ENCODE data around the gene GDPD4.

The GDPD4 gene

GRCh38 chr11:77213029-77213579 lies 88.4 kb downstream of the GDPD4 start:
- H2BK5ac ChIP-seq (ENCODE audit: low read length): no peak overlapping the region
- no peak overlapping the region for H3K9ac ChIP-seq (ENCODE audit: low read depth, low read length, poor library complexity)
- H2AFZ ChIP-seq (ENCODE audit: low read length): no peak overlapping the region
- no peak for DNase-seq (ENCODE audit: low spot score)
- no peak overlapping the region for H2BK120ac ChIP-seq (ENCODE audit: low read depth, low read length)
- no peak overlapping the region for H2BK15ac ChIP-seq (ENCODE audit: low read length)
- no peak overlapping the region for H3K18ac ChIP-seq (ENCODE audit: low read length)
- H4K91ac ChIP-seq (ENCODE audit: low read depth, low read length, poor library complexity): no peak overlapping the region
- no peak overlapping the region for H3K27ac ChIP-seq (replicated peaks; ENCODE audit: low read length)
- no peak overlapping the region for H3K23ac ChIP-seq (ENCODE audit: low read depth, low read length, poor library complexity)
- peaks cover 0 to 8% (median 0%) of the 10 kb centered on the region in 3 experiments for H3K27me3 ChIP-seq (ENCODE audit: control insufficient read depth in 3 of 3, insufficient read depth in 3 of 3, low read depth in 1 of 3, low read length in 3 of 3)
- no peak overlapping the region for H4K8ac ChIP-seq (ENCODE audit: low read depth, low read length)
- H3K4me3 ChIP-seq (ENCODE audit: low read length in 2 of 2): no peak overlapping the region
- H3K4me1 ChIP-seq (ENCODE audit: control insufficient read depth in 2 of 2, insufficient read depth in 1 of 2, low read depth in 1 of 2, low read length in 2 of 2): no peaks in the 10 kb centered on the region
- no peak overlapping the region for H3K4me2 ChIP-seq (ENCODE audit: insufficient read depth, low read length, poor library complexity, severe bottlenecking)
- H3K4ac ChIP-seq (ENCODE audit: low read length): no peak overlapping the region
- H3K36me3 ChIP-seq (replicated peaks in 1 of 2; ENCODE audit: control insufficient read depth in 2 of 2, insufficient read depth in 2 of 2, low read length in 2 of 2): no peaks in the 10 kb centered on the region
- no peak overlapping the region for H2BK12ac ChIP-seq (ENCODE audit: low read length)
- WGBS, 2 donors (ENCODE audit: extremely low coverage in 2 of 2, insufficient read length in 2 of 2, insufficient replicate concordance in 1 of 2): no CpG with 5 or more reads among the region's 13 CpGs
- H3K79me1 ChIP-seq (ENCODE audit: low read depth, low read length): no peaks in the 10 kb centered on the region
- H3K9me3 ChIP-seq (replicated peaks in 1 of 2; ENCODE audit: control insufficient read depth in 2 of 2, insufficient read depth in 1 of 2, low read depth in 1 of 2, low read length in 2 of 2): no peaks in the 10 kb centered on the region
- H3K14ac ChIP-seq (ENCODE audit: low read length): no peak overlapping the region
- H2AK5ac ChIP-seq (ENCODE audit: low read depth, low read length): no peak overlapping the region

- H3K23ac ChIP-seq (ENCODE audit: low read depth, low read length, poor library complexity): no peak overlapping the region
- no peak overlapping the region for H3K4me2 ChIP-seq (ENCODE audit: insufficient read depth, low read length, poor library complexity, severe bottlenecking)
- no peak overlapping the region for H2BK15ac ChIP-seq (ENCODE audit: low read length)
- WGBS, 2 donors (ENCODE audit: extremely low coverage in 2 of 2, insufficient read length in 2 of 2, insufficient replicate concordance in 1 of 2): no CpG with 5 or more reads among the region's 8 CpGs
- H3K9me3 ChIP-seq (replicated peaks in 1 of 2; ENCODE audit: control insufficient read depth in 2 of 2, insufficient read depth in 1 of 2, low read depth in 1 of 2, low read length in 2 of 2): no peaks in the 10 kb centered on the region
- H3K9ac ChIP-seq (ENCODE audit: low read depth, low read length, poor library complexity): no peak overlapping the region
- H2BK120ac ChIP-seq (ENCODE audit: low read depth, low read length): no peak overlapping the region
- H3K36me3 ChIP-seq (replicated peaks in 1 of 2; ENCODE audit: control insufficient read depth in 2 of 2, insufficient read depth in 2 of 2, low read length in 2 of 2): no peaks in the 10 kb centered on the region
- no peaks in the 10 kb centered on the region for H3K79me1 ChIP-seq (ENCODE audit: low read depth, low read length)
- no peak overlapping the region for H4K8ac ChIP-seq (ENCODE audit: low read depth, low read length)
- H2AFZ ChIP-seq (ENCODE audit: low read length): no peak overlapping the region
- no peak overlapping the region for H3K14ac ChIP-seq (ENCODE audit: low read length)
- no peak overlapping the region for H2AK5ac ChIP-seq (ENCODE audit: low read depth, low read length)
- H3K4me1 ChIP-seq (ENCODE audit: control insufficient read depth in 2 of 2, insufficient read depth in 1 of 2, low read depth in 1 of 2, low read length in 2 of 2): no peaks in the 10 kb centered on the region
- H3K27ac ChIP-seq (replicated peaks; ENCODE audit: low read length): no peak overlapping the region
- H4K91ac ChIP-seq (ENCODE audit: low read depth, low read length, poor library complexity): no peak overlapping the region
- no peak overlapping the region for H3K4me3 ChIP-seq (ENCODE audit: low read length in 2 of 2)
- no peak overlapping the region for H2BK5ac ChIP-seq (ENCODE audit: low read length)
- H3K27me3 ChIP-seq (ENCODE audit: control insufficient read depth in 3 of 3, insufficient read depth in 3 of 3, low read depth in 1 of 3, low read length in 3 of 3): peaks cover 0 to 8% (median 0%) of the 10 kb centered on the region in 3 experiments
- peak overlapping the region; percentile 29 for H3K18ac ChIP-seq (ENCODE audit: low read length)
- no peak overlapping the region for H3K4ac ChIP-seq (ENCODE audit: low read length)
- DNase-seq (ENCODE audit: low spot score): no peak
- H2BK12ac ChIP-seq (ENCODE audit: low read length): no peak overlapping the region
These were observed 89.0 kb downstream of the GDPD4 start for GRCh38 chr11:77212314-77213007.

GRCh38 chr11:77211594-77212251 lies 89.8 kb downstream of the GDPD4 start:
- no peak overlapping the region for H3K4ac ChIP-seq (ENCODE audit: low read length)
- no peak overlapping the region for H2BK120ac ChIP-seq (ENCODE audit: low read depth, low read length)
- no peak overlapping the region for H3K23ac ChIP-seq (ENCODE audit: low read depth, low read length, poor library complexity)
- H2AK5ac ChIP-seq (ENCODE audit: low read depth, low read length): no peak overlapping the region
- H3K18ac ChIP-seq (ENCODE audit: low read length): peak overlapping the region; percentile 50
- no peak overlapping the region for H3K27ac ChIP-seq (replicated peaks; ENCODE audit: low read length)
- H2BK5ac ChIP-seq (ENCODE audit: low read length): no peak overlapping the region
- H4K91ac ChIP-seq (ENCODE audit: low read depth, low read length, poor library complexity): no peak overlapping the region
- no peaks in the 10 kb centered on the region for H3K36me3 ChIP-seq (replicated peaks in 1 of 2; ENCODE audit: control insufficient read depth in 2 of 2, insufficient read depth in 2 of 2, low read length in 2 of 2)
- no peak overlapping the region for H2BK12ac ChIP-seq (ENCODE audit: low read length)
- H3K27me3 ChIP-seq (ENCODE audit: control insufficient read depth in 3 of 3, insufficient read depth in 3 of 3, low read depth in 1 of 3, low read length in 3 of 3): peaks cover 0 to 9% (median 0%) of the 10 kb centered on the region in 3 experiments
- H3K4me2 ChIP-seq (ENCODE audit: insufficient read depth, low read length, poor library complexity, severe bottlenecking): no peak overlapping the region
- no peak overlapping the region for H4K8ac ChIP-seq (ENCODE audit: low read depth, low read length)
- H3K9me3 ChIP-seq (replicated peaks in 1 of 2; ENCODE audit: control insufficient read depth in 2 of 2, insufficient read depth in 1 of 2, low read depth in 1 of 2, low read length in 2 of 2): no peaks in the 10 kb centered on the region
- H2BK15ac ChIP-seq (ENCODE audit: low read length): no peak overlapping the region
- H3K14ac ChIP-seq (ENCODE audit: low read length): no peak overlapping the region
- H2AFZ ChIP-seq (ENCODE audit: low read length): no peak overlapping the region
- H3K4me1 ChIP-seq (ENCODE audit: control insufficient read depth in 2 of 2, insufficient read depth in 1 of 2, low read depth in 1 of 2, low read length in 2 of 2): no peaks in the 10 kb centered on the region
- no peaks in the 10 kb centered on the region for H3K79me1 ChIP-seq (ENCODE audit: low read depth, low read length)
- DNase-seq (ENCODE audit: low spot score): no peak
- H3K9ac ChIP-seq (ENCODE audit: low read depth, low read length, poor library complexity): no peak overlapping the region
- WGBS, 2 donors (ENCODE audit: extremely low coverage in 2 of 2, insufficient read length in 2 of 2, insufficient replicate concordance in 1 of 2): no CpG with 5 or more reads among the region's 11 CpGs
- no peak overlapping the region for H3K4me3 ChIP-seq (ENCODE audit: low read length in 2 of 2)

GRCh38 chr11:77211040-77211451 lies 90.4 kb downstream of the GDPD4 start:
- H3K4ac ChIP-seq (ENCODE audit: low read length): peak overlapping the region; percentile 30
- peak overlapping the region; percentile 57 for H2BK5ac ChIP-seq (ENCODE audit: low read length)
- H2AFZ ChIP-seq (ENCODE audit: low read length): no peak overlapping the region
- H3K36me3 ChIP-seq (replicated peaks in 1 of 2; ENCODE audit: control insufficient read depth in 2 of 2, insufficient read depth in 2 of 2, low read length in 2 of 2): no peaks in the 10 kb centered on the region
- H3K4me3 ChIP-seq (ENCODE audit: low read length in 2 of 2): no peak overlapping the region
- H4K91ac ChIP-seq (ENCODE audit: low read depth, low read length, poor library complexity): no peak overlapping the region
- no peak overlapping the region for H3K9ac ChIP-seq (ENCODE audit: low read depth, low read length, poor library complexity)
- no peak overlapping the region for H3K27ac ChIP-seq (replicated peaks; ENCODE audit: low read length)
- H3K4me2 ChIP-seq (ENCODE audit: insufficient read depth, low read length, poor library complexity, severe bottlenecking): no peak overlapping the region
- no peak overlapping the region for H2BK15ac ChIP-seq (ENCODE audit: low read length)
- no peak overlapping the region for H3K14ac ChIP-seq (ENCODE audit: low read length)
- no peak overlapping the region for H3K18ac ChIP-seq (ENCODE audit: low read length)
- H3K27me3 ChIP-seq (ENCODE audit: control insufficient read depth in 3 of 3, insufficient read depth in 3 of 3, low read depth in 1 of 3, low read length in 3 of 3): peaks cover 0 to 14% (median 0%) of the 10 kb centered on the region in 3 experiments
- no CpG with 5 or more reads among the region's 14 CpGs for WGBS, 2 donors (ENCODE audit: extremely low coverage in 2 of 2, insufficient read length in 2 of 2, insufficient replicate concordance in 1 of 2)
- no peak overlapping the region for H4K8ac ChIP-seq (ENCODE audit: low read depth, low read length)
- no peak overlapping the region for H2BK120ac ChIP-seq (ENCODE audit: low read depth, low read length)
- no peak overlapping the region for H3K23ac ChIP-seq (ENCODE audit: low read depth, low read length, poor library complexity)
- H2BK12ac ChIP-seq (ENCODE audit: low read length): no peak overlapping the region
- no peaks in the 10 kb centered on the region for H3K4me1 ChIP-seq (ENCODE audit: control insufficient read depth in 2 of 2, insufficient read depth in 1 of 2, low read depth in 1 of 2, low read length in 2 of 2)
- no peaks in the 10 kb centered on the region for H3K9me3 ChIP-seq (replicated peaks in 1 of 2; ENCODE audit: control insufficient read depth in 2 of 2, insufficient read depth in 1 of 2, low read depth in 1 of 2, low read length in 2 of 2)
- H2AK5ac ChIP-seq (ENCODE audit: low read depth, low read length): no peak overlapping the region
- DNase-seq (ENCODE audit: low spot score): no peak
- no peaks in the 10 kb centered on the region for H3K79me1 ChIP-seq (ENCODE audit: low read depth, low read length)
